Testis (tissue), 2 donors: Measurements from ENCODE around the gene S1PR4.

Source experiments
- CTCF ChIP-seq, 3 experiments: fragments of 450-650 bp in 2 of 3; fragments of 200-600 bp in 1 of 3; sonication (generic) in 1 of 3; IDR thresholded peaks; one replicate each; pipeline ENCODE4 v1.5.1; 2016 to 2019; ENCODE audit warnings: antibody characterized with exemption in 3 of 3, mild to moderate bottlenecking in 2 of 3, moderate library complexity in 1 of 3
- POLR2A ChIP-seq: fragments of 450-650 bp; IDR thresholded peaks from one replicate; pipeline ENCODE4 v1.6.1; 2017; ENCODE audit warnings: antibody characterized with exemption, mild to moderate bottlenecking, moderate library complexity

GRCh38 chr19:3142781-3143337 is 35.7 kb upstream of the S1PR4 start:
- TF ChIP-seq CTCF (IDR thresholded peaks at IDR 0.05) (no peak), POLR2A (no peak)
